WTC11 (cell line): Measurements from ENCODE around the gene FHIT.

Experiments
- ARID4B ChIP-seq: sonication (generic); formaldehyde crosslinking; IDR thresholded peaks from 2 replicates; pipeline ENCODE4 v1.8.0; 2023; ENCODE audit warnings: missing genetic modification reagents, mild to moderate bottlenecking, borderline replicate concordance
- CREM ChIP-seq: sonication (generic); formaldehyde crosslinking; IDR thresholded peaks from 2 replicates; pipeline ENCODE4 v1.8.1; 2022; ENCODE audit warnings: mild to moderate bottlenecking, missing genetic modification reagents, moderate library complexity
- ESRRA ChIP-seq: sonication (generic); formaldehyde crosslinking; IDR thresholded peaks from 2 replicates; pipeline ENCODE4 v1.8.1; 2022; ENCODE audit warnings: mild to moderate bottlenecking, missing genetic modification reagents, borderline replicate concordance
- MAX ChIP-seq: sonication (generic); formaldehyde crosslinking; IDR thresholded peaks from 2 replicates; pipeline ENCODE4 v1.8.0; 2022; ENCODE audit warnings: mild to moderate bottlenecking, missing genetic modification reagents
- NFYB ChIP-seq: sonication (generic); formaldehyde crosslinking; conservative IDR thresholded peaks from 2 replicates; pipeline ENCODE4 v1.8.0; 2022; ENCODE audit warnings: low read depth, missing genetic modification reagents
- PRDM15 ChIP-seq: sonication (generic); formaldehyde crosslinking; IDR thresholded peaks from 2 replicates; pipeline ENCODE4 v1.8.0; 2022; ENCODE audit warnings: missing genetic modification reagents
- ZNF219 ChIP-seq: sonication (generic); formaldehyde crosslinking; IDR thresholded peaks from 2 replicates; pipeline ENCODE4 v1.8.0; 2023; ENCODE audit warnings: missing genetic modification reagents, mild to moderate bottlenecking, borderline replicate concordance
- ZNF512 ChIP-seq: sonication (generic); formaldehyde crosslinking; IDR thresholded peaks from 2 replicates; pipeline ENCODE4 v1.8.1; 2022; ENCODE audit warnings: missing genetic modification reagents, borderline replicate concordance
- TF ChIP-seq, protein P1 (sequence below): fragments of 200-600 bp; IDR thresholded peaks from 2 replicates; pipeline ENCODE4 v1.8.0; 2022; ENCODE audit warnings: antibody characterized with exemption
- TF ChIP-seq, protein P2 (sequence below): sonication (generic); formaldehyde crosslinking; IDR thresholded peaks from 2 replicates; pipeline ENCODE4 v1.8.1; 2023; ENCODE audit warnings: mild to moderate bottlenecking, missing genetic modification reagents
- TF ChIP-seq, protein P3 (sequence below): sonication (generic); formaldehyde crosslinking; IDR thresholded peaks from 2 replicates; pipeline ENCODE4 v1.8.1; 2022; ENCODE audit warnings: low read depth, mild to moderate bottlenecking, moderate library complexity, missing genetic modification reagents, borderline replicate concordance
- TF ChIP-seq, protein P4 (sequence below): sonication (generic); formaldehyde crosslinking; IDR thresholded peaks from 2 replicates; pipeline ENCODE4 v1.8.1; 2022; ENCODE audit warnings: mild to moderate bottlenecking, missing genetic modification reagents, moderate library complexity, borderline replicate concordance
- TF ChIP-seq, protein P5 (sequence below): sonication (generic); formaldehyde crosslinking; IDR thresholded peaks from 2 replicates; pipeline ENCODE4 v1.8.1; 2022; ENCODE audit warnings: low read depth, missing genetic modification reagents, borderline replicate concordance

- TF ChIP-seq, protein P1, sequence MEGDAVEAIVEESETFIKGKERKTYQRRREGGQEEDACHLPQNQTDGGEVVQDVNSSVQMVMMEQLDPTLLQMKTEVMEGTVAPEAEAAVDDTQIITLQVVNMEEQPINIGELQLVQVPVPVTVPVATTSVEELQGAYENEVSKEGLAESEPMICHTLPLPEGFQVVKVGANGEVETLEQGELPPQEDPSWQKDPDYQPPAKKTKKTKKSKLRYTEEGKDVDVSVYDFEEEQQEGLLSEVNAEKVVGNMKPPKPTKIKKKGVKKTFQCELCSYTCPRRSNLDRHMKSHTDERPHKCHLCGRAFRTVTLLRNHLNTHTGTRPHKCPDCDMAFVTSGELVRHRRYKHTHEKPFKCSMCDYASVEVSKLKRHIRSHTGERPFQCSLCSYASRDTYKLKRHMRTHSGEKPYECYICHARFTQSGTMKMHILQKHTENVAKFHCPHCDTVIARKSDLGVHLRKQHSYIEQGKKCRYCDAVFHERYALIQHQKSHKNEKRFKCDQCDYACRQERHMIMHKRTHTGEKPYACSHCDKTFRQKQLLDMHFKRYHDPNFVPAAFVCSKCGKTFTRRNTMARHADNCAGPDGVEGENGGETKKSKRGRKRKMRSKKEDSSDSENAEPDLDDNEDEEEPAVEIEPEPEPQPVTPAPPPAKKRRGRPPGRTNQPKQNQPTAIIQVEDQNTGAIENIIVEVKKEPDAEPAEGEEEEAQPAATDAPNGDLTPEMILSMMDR: no peak
- TF ChIP-seq, protein P2, sequence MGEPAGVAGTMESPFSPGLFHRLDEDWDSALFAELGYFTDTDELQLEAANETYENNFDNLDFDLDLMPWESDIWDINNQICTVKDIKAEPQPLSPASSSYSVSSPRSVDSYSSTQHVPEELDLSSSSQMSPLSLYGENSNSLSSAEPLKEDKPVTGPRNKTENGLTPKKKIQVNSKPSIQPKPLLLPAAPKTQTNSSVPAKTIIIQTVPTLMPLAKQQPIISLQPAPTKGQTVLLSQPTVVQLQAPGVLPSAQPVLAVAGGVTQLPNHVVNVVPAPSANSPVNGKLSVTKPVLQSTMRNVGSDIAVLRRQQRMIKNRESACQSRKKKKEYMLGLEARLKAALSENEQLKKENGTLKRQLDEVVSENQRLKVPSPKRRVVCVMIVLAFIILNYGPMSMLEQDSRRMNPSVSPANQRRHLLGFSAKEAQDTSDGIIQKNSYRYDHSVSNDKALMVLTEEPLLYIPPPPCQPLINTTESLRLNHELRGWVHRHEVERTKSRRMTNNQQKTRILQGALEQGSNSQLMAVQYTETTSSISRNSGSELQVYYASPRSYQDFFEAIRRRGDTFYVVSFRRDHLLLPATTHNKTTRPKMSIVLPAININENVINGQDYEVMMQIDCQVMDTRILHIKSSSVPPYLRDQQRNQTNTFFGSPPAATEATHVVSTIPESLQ: no peak
- no peak for TF ChIP-seq ZNF512 (CRISPR knock-in tag)
- TF ChIP-seq, protein P3, sequence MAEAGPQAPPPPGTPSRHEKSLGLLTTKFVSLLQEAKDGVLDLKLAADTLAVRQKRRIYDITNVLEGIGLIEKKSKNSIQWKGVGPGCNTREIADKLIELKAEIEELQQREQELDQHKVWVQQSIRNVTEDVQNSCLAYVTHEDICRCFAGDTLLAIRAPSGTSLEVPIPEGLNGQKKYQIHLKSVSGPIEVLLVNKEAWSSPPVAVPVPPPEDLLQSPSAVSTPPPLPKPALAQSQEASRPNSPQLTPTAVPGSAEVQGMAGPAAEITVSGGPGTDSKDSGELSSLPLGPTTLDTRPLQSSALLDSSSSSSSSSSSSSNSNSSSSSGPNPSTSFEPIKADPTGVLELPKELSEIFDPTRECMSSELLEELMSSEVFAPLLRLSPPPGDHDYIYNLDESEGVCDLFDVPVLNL (CRISPR knock-in tag): no peak
- no peak for TF ChIP-seq MAX (CRISPR knock-in tag)
- TF ChIP-seq PRDM15 (CRISPR knock-in tag): no peak
- no peak for TF ChIP-seq NFYB (CRISPR knock-in tag)
- no peak for TF ChIP-seq ESRRA
- TF ChIP-seq ZNF219 (CRISPR knock-in tag): no peak
- TF ChIP-seq ARID4B: no peak
- TF ChIP-seq, protein P4, sequence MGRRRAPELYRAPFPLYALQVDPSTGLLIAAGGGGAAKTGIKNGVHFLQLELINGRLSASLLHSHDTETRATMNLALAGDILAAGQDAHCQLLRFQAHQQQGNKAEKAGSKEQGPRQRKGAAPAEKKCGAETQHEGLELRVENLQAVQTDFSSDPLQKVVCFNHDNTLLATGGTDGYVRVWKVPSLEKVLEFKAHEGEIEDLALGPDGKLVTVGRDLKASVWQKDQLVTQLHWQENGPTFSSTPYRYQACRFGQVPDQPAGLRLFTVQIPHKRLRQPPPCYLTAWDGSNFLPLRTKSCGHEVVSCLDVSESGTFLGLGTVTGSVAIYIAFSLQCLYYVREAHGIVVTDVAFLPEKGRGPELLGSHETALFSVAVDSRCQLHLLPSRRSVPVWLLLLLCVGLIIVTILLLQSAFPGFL (CRISPR knock-in tag): no peak
- TF ChIP-seq CREM (CRISPR knock-in tag): no peak
- TF ChIP-seq, protein P5, sequence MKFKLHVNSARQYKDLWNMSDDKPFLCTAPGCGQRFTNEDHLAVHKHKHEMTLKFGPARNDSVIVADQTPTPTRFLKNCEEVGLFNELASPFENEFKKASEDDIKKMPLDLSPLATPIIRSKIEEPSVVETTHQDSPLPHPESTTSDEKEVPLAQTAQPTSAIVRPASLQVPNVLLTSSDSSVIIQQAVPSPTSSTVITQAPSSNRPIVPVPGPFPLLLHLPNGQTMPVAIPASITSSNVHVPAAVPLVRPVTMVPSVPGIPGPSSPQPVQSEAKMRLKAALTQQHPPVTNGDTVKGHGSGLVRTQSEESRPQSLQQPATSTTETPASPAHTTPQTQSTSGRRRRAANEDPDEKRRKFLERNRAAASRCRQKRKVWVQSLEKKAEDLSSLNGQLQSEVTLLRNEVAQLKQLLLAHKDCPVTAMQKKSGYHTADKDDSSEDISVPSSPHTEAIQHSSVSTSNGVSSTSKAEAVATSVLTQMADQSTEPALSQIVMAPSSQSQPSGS (CRISPR knock-in tag): no peak
Measured at GRCh38 chr3:59939826-59940426, 1311.3 kb downstream of the FHIT start.
